GM18858 (cell line): Measurements from ENCODE around the gene NBR1.
"Not testable (repeated sequence)": the region's sequence is repeated elsewhere in the genome, so short reads cannot be mapped to it uniquely, and the experiment has no call there.

Source experiments
- ATAC-seq: cut with Tn5 transposase; IDR thresholded peaks from one replicate; pipeline ENCODE4 v1.9.1; 2021; ENCODE audit not compliant: unreplicated experiment

NBR1 gene

GRCh38 chr17:43153197-43153835, 17.7 kb upstream of the NBR1 start:
- not testable (repeated sequence) for ATAC-seq

GRCh38 chr17:43155666-43156065, 15.3 kb upstream of the NBR1 start:
- no peak for ATAC-seq

DNA sequence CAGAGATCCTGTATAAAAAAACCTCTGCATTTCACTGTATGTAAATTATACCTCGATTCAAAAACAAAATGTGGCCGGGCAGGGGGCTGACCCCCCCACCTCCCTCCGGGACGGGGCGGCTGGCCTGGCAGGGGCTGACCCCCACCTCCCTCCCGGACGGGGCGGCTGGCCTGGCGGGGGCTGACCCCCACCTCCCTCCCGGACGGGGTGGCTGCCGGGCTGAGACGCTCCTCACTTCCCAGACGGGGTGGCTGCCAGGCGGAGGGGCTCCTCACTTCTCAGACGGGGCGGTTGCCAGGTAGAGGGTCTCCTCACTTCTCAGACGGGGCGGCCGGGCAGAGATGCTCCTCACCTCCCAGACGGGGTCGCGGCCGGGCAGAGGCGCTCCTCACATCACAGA, 11.8 kb upstream of the NBR1 start:
- not testable (repeated sequence) for ATAC-seq

DNA sequence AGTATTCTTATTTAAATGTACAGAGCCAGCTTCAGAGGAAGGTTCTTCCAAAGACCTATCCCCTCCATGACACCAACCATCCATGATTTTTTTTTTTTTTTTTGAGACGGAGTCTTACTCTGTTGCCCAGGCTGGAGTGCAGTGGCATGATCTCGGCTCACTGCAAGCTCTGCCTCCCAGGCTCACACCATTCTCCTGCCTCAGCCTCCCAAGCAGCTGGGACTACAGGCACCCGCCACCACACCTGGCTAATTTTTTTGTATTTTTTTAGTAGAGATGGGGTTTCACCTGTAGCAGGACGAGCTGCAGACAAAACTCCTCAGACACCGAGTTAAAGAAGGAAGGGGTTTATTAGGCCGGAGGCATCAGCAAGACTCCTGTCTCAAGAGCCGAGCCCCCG, 11.1 kb upstream of the NBR1 start:
- ATAC-seq: not testable (repeated sequence)

DNA sequence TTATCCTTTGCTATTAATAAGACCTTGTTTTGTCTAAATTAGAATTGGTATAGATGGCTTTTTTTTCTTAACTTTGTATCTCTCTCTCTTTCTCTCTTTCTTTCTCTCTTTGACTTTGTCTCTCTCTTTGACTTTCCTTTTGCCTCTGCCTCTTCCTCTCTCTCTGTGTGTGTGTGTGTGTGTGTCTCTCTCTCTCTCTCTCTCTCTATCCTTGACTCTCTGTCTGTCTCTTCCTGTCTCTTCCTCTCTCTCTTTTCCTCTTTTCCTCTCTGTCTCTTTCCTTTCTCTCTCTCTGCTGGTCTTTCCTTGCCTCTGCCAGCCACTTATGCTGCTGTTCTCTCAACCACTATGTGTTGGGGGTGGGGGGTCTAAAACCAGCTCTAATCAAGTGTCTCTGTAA, 5.0 kb upstream of the NBR1 start:
- ATAC-seq: not testable (repeated sequence)

DNA sequence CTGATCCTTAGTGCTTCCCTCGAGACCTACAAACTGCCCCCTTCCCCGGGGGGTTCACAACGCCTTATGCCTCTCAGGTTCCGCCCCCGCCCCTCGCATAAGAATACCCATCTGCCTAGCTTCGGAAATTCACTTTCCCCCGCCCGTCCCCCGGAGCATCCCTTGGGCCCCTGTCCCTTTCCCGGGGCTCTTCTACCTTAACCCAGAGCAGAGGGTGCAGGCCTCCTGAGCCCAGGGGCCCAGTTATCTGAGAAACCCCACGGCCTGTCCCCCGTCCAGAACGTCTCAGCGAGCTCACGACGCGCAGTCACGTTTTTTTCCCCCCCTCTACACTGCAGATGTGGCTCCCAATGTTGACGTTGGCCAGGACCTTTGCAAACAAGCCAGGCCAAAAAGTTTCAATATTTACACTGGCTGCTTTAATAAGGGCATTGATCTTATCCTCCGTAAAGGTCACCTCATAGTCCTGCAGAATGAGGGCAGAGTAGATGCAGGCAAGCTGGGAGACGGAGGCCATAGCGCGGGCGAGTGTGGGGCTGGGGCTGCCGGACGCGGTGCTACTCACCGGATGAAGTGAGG, 1.4 kb upstream of the NBR1 start:
- ATAC-seq: no peak

GRCh38 chr17:43170140-43170765, 761 bp upstream of the NBR1 start:
- ATAC-seq: peak; percentile 46

GRCh38 chr17:43171586-43172487, 823 bp downstream of the NBR1 start:
- no peak for ATAC-seq

- ATAC-seq: no peak
These were observed 4.5 kb downstream of the NBR1 start for GRCh38 chr17:43175213-43176118.

GRCh38 chr17:43176119-43176570, 5.1 kb downstream of the NBR1 start:
- ATAC-seq: no peak

DNA sequence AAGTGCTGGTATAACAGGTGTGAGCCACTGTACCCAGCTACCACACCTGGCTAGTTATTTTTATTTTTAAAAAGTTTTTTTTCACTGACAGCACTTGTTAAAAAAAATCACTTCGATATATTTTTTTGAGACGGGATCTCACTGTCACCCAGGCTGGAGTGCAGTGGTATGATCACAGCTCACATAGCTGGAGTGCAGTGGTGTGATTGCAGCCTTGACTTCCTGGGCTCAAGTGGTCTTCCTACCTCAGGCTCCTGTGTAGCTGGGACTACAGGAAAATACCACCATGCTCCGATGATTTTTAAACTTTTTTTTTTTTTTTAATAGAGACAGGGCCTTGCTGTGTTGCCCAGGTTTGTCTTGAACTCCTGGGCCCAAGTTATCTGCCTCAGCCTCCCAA, 12.9 kb downstream of the NBR1 start:
- ATAC-seq: no peak

GRCh38 chr17:43186656-43187055, 15.6 kb downstream of the NBR1 start:
- ATAC-seq: not testable (repeated sequence)

DNA sequence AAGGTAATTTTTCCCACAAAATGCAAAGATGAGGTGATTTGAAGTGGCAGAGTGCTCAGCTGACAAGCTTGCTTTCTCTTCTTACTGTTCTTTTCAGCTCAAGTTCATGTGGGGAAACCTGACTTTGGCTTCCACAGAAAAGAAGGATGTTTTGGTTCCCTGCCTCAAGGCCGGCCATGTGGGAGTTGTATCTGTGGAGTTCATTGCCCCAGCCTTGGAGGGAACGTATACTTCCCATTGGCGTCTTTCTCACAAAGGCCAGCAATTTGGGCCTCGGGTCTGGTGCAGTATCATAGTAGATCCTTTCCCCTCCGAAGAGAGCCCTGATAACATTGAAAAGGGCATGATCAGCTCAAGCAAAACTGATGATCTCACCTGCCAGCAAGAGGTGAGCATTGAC, 22.2 kb downstream of the NBR1 start:
- ATAC-seq: no peak

- no peak for ATAC-seq
These were observed 28.6 kb downstream of the NBR1 start for GRCh38 chr17:43199633-43200032.

GRCh38 chr17:43200127-43200526, 29.1 kb downstream of the NBR1 start:
- ATAC-seq: no peak

DNA sequence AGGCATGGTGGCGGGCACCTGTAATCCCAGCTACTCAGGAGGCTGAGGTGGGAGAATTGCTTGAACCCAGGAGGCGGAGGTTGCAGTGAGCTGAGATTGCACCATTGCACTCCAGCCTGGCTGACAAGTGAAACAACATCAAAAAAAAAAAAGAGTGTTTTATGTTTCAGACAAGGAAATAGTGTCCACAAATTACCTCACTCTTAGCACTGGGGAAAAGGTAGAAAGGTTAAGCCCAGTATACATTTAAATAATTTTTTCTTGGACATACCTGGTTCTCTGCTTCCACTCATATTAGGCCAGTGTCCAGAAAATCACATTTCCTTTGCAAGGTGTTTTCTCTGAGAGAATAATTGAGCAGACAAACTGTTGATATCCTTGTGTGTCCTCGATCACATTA, 32.0 kb downstream of the NBR1 start:
- not testable (repeated sequence) for ATAC-seq

- ATAC-seq: no peak
These were observed 39.6 kb downstream of the NBR1 start for GRCh38 chr17:43210576-43210975.

- no peak for ATAC-seq
These were observed 40.1 kb downstream of the NBR1 start for GRCh38 chr17:43211123-43211479.

- peak; percentile 44 for ATAC-seq
These were observed 40.7 kb downstream of the NBR1 start, which contains the start of gene TMEM106A for GRCh38 chr17:43211480-43212402. Gene TMEM106A, plus strand, starts transcription at chr17:43211875. Its CDS starts 1,167 bp downstream, at chr17:43213042.
